Measurements from ENCODE around the gene PKN3. TPM values are rescaled to one million over a fixed set of nuclear protein-coding genes. Genes with fewer than 3 reads are reported as not detected.

Gene PKN3
- total RNA-seq, 4 donors from 2014 or later: 2.3 to 7.5 (median 4.0) TPM

GRCh38 chr9:128677794-128678193 is 24.5 kb upstream of the PKN3 start:
- Histone ChIP-seq H3K4me1 (peaks cover 0 to under 1% (median 0%) of the 10 kb centered on the region in 3 donors), H3K9me3 (no peaks in the 10 kb centered on the region), H3K27ac (no peak overlapping the region), H3K27me3 (no peaks in the 10 kb centered on the region), H3K4me3 (no peak overlapping the region), H3K36me3 (no peaks in the 10 kb centered on the region)
- no peak for TF ChIP-seq EP300 (IDR thresholded peaks at IDR 0.05)
- no peak for TF ChIP-seq POLR2AphosphoS5 (IDR thresholded peaks at IDR 0.05)
- TF ChIP-seq POLR2A (IDR thresholded peaks at IDR 0.05): no peak
- no peak for TF ChIP-seq CTCF (IDR thresholded peaks at IDR 0.05)
- WGBS, 2 donors (ENCODE audit: low coverage in 1 of 2): 86 to 91% methylated on average over 4 to 10 of the region's 10 CpGs
- ATAC-seq: no peak

GRCh38 chr9:128683340-128684064 is 18.8 kb upstream of the PKN3 start:
- no peaks in the 10 kb centered on the region for H3K27me3 ChIP-seq
- ATAC-seq: peak; percentile 60
- peak overlapping the region in 3 of 4 donors; percentile 51 to 67 (median 56) for H3K27ac ChIP-seq
- peak overlapping the region; percentile 40 to 52 for H3K4me3 ChIP-seq
- H3K4me1 ChIP-seq: peaks cover 0 to 37% (median 10%) of the 10 kb centered on the region in 3 donors
- H3K36me3 ChIP-seq: no peaks in the 10 kb centered on the region
- WGBS, 2 donors (ENCODE audit: low coverage in 1 of 2): 13 to 14% methylated on average over 5 to 9 of the region's 21 CpGs
- TF ChIP-seq CTCF (IDR thresholded peaks at IDR 0.05): no peak
- TF ChIP-seq POLR2A (IDR thresholded peaks at IDR 0.05): peak in 1 of 2 donors; percentile 15
- peak; percentile 8 for TF ChIP-seq POLR2AphosphoS5 (IDR thresholded peaks at IDR 0.05)
- TF ChIP-seq EP300 (IDR thresholded peaks at IDR 0.05): no peak
- no peaks in the 10 kb centered on the region for H3K9me3 ChIP-seq

- 0% methylated on average over 3 of the region's 3 CpGs for WGBS, 2 donors (ENCODE audit: low coverage in 1 of 2)
- H3K9me3 ChIP-seq: no peaks in the 10 kb centered on the region
- no peak for TF ChIP-seq POLR2AphosphoS5 (IDR thresholded peaks at IDR 0.05)
- TF ChIP-seq EP300 (IDR thresholded peaks at IDR 0.05): no peak
- no peak for TF ChIP-seq POLR2A (IDR thresholded peaks at IDR 0.05)
- no peak for TF ChIP-seq CTCF (IDR thresholded peaks at IDR 0.05)
- H3K4me3 ChIP-seq: peak overlapping the region; percentile 40 to 52
- H3K36me3 ChIP-seq: no peaks in the 10 kb centered on the region
- peak overlapping the region in 3 of 4 donors; percentile 51 to 67 (median 56) for H3K27ac ChIP-seq
- H3K4me1 ChIP-seq: peaks cover 0 to 39% (median 11%) of the 10 kb centered on the region in 3 donors
- ATAC-seq: no peak
- no peaks in the 10 kb centered on the region for H3K27me3 ChIP-seq
Measured at GRCh38 chr9:128684065-128684324, 18.3 kb upstream of the PKN3 start.

GRCh38 chr9:128684325-128685199 is 17.7 kb upstream of the PKN3 start:
- Histone ChIP-seq H3K4me1 (peaks cover 0 to 39% (median 11%) of the 10 kb centered on the region in 3 donors), H3K9me3 (no peaks in the 10 kb centered on the region), H3K27me3 (no peaks in the 10 kb centered on the region), H3K36me3 (no peaks in the 10 kb centered on the region), H3K4me3 (peak overlapping the region; percentile 40 to 52), H3K27ac (peak overlapping the region in 3 of 4 donors; percentile 51 to 67 (median 56))
- no peak for TF ChIP-seq CTCF (IDR thresholded peaks at IDR 0.05)
- TF ChIP-seq EP300 (IDR thresholded peaks at IDR 0.05): no peak
- TF ChIP-seq POLR2AphosphoS5 (IDR thresholded peaks at IDR 0.05): no peak
- no peak for TF ChIP-seq POLR2A (IDR thresholded peaks at IDR 0.05)
- ATAC-seq: peak; percentile 23
- 3 to 9% methylated on average over 5 to 13 of the region's 15 CpGs for WGBS, 2 donors (ENCODE audit: low coverage in 1 of 2)

Measured in gastroesophageal sphincter (tissue), 4 donors.